WI38 (cell line): Measurements from ENCODE around the gene BEND6.

Experiments
- H3K4me3 ChIP-seq: 2 replicates; pipeline ENCODE4 v1.5.1; 2011; ENCODE audit warnings: low read depth, mild to moderate bottlenecking, control low read depth, low read length
- TF ChIP-seq, protein P1 (sequence below): IDR thresholded peaks from 2 replicates; pipeline ENCODE4 v1.5.1; 2012; ENCODE audit warnings: low read depth, mild to moderate bottlenecking, control low read depth, low read length

BEND6 gene

DNA sequence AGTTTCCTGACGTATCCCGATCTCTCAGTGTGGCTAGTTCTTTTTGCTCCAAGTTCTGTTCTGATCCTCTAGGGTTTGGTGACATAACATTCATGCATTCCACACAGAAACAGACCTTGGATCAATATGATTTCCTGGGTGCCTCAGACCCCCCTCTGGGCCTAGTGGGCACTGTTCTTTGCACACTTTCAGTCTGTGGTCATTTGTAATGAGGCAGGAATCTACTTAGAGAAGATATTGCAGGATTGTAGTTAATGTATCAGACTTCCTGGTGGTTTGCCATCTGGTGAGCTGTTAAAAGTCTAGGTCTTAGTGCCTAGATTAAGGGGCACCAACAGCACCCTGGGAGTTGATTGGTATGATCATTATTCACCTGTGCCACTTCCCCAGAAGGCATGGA lies 7.5 kb downstream of the BEND6 start:
- TF ChIP-seq, protein P1, sequence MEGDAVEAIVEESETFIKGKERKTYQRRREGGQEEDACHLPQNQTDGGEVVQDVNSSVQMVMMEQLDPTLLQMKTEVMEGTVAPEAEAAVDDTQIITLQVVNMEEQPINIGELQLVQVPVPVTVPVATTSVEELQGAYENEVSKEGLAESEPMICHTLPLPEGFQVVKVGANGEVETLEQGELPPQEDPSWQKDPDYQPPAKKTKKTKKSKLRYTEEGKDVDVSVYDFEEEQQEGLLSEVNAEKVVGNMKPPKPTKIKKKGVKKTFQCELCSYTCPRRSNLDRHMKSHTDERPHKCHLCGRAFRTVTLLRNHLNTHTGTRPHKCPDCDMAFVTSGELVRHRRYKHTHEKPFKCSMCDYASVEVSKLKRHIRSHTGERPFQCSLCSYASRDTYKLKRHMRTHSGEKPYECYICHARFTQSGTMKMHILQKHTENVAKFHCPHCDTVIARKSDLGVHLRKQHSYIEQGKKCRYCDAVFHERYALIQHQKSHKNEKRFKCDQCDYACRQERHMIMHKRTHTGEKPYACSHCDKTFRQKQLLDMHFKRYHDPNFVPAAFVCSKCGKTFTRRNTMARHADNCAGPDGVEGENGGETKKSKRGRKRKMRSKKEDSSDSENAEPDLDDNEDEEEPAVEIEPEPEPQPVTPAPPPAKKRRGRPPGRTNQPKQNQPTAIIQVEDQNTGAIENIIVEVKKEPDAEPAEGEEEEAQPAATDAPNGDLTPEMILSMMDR = no peak
- no peak overlapping the region for H3K4me3 ChIP-seq

DNA sequence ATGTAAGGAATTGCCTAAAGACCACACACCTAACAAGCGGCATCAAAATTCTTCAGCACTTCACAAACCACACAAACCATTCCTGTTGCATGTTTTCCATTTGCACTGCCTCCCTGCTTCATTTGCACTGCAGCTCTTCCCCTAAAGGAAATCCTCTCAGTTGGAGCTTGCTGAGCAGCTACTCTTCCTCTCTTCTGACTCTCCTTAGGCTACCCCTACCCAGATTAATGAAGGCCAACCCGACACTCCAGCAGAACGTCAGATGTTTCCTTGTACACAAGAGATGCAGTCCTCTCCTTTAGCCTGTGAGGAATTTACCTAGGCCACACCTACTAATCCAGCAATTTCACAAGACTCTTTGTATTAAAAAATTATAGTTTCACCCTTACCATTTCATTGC lies 8.1 kb downstream of the BEND6 start:
- H3K4me3 ChIP-seq = no peak overlapping the region
- TF ChIP-seq, protein P1 = no peak

DNA sequence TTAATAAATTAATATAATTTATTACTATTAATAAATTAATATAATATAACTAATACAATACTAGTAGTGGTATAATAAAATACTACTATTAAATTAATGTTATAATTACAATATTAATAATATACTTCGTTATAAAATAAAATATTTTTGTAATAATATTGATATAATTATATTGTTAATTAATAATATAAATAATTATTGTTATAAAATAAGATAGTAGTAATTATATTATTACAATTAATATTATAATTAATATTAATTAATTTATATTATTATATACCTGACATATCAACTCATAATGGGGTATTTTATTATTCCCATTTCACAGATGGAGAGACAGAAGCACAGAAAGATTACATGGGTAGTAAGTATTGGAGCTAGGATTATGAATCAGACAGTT lies 8.9 kb downstream of the BEND6 start:
- H3K4me3 ChIP-seq = no peak overlapping the region
- TF ChIP-seq, protein P1 = no peak

DNA sequence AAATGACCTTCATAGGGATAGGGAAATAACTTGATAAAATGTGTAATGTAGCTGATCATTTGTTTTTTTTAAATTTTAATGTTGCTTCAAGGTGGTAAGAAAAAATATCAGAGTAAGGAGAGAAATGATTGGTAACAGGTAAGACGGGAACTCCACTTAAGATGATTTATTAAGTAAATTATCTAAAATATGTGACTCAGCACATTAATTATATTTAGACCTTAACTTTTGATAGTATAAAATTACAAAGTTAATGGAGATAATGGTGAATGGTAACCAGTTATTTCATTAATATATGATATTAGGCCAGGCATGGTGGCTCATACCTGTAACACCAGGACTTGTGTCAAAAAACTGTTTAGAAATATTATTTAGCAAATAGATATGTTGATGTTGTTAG lies 10.2 kb downstream of the BEND6 start:
- TF ChIP-seq, protein P1 = no peak
- H3K4me3 ChIP-seq = no peak overlapping the region

DNA sequence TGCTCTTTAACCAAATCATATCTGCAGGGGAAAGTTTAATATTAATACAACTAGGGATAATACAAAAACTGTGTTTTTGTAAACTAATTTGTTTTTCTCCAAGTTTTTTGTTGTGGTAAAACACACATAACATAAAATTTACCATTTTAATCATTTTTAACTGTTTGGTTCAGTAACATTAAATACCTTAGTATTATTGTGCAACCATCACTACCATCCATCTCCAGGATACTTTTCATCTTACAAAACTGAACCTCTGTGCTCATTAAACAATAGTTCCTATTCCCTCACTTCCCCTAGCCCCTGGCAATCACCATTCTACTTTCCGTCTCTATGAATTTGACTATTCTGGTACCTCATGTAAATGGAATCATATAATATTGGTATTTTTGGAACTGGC lies 15.9 kb downstream of the BEND6 start:
- no peak overlapping the region for H3K4me3 ChIP-seq
- TF ChIP-seq, protein P1 = no peak

DNA sequence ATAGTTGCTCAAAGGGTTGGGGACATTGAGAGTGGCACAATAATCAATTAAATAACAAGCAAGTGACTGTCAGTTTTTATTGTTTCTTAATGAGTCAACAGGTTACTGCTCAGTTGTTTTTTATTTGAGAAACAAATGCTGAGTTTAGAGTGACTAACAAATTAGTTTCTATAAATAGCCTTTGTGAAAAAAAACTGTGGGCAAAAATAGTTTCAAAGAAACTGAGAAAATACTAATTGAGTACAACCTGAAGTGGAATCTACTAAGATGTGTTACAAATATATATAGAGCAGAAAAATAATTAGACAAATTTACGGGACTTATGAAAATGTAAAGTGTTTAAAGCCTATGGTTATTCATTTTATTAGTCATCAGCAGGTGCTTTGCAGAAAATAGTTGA lies 22.3 kb downstream of the BEND6 start:
- no peak overlapping the region for H3K4me3 ChIP-seq
- TF ChIP-seq, protein P1 = no peak

DNA sequence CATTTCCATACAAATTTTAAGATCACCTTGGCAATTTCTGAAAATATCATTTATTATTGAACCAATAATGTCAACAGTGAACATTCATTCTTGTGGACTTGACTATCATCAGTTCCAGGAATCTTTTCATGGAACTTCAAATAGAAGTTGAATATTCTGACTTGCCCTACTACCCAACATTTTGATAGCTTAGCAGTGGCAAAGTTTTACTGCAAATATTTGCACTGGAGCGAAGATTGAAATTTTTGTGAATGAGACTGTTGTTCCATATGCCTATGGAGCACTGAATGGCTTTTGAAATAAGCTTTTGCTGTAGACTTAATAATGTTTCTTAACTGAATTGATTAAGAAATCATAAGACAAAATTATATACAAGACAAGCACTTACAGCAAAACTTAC lies 23.6 kb downstream of the BEND6 start:
- no peak overlapping the region for H3K4me3 ChIP-seq
- TF ChIP-seq, protein P1 = no peak

DNA sequence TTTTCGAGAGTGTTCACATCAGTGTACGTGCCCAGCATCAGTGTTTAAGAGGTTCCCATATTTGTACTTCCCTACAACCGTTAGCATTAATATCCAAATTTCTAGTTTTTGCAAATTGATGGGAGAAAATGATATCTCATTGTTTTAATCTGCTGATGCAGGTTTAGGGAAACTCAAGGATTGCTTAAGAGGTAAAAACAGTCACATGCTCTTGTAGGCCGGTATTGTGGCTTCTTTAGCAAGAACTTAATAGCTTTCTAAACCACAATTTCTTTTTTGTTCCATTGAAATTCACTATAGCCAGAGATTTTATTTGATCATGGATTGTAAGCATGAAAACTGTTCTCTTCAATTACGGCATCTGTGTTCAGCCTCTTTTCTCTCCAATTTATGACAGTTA lies 29.5 kb downstream of the BEND6 start:
- TF ChIP-seq, protein P1 = no peak
- no peak overlapping the region for H3K4me3 ChIP-seq
